Measurements from ENCODE around the gene FRMD3.

FRMD3 gene

GRCh38 chr9:83315649-83316048 is 222.6 kb downstream of the FRMD3 start:
- peaks cover 10% of the 10 kb centered on the region for H3K9me3 Mint-ChIP-seq
- no peaks in the 10 kb centered on the region for H3K4me1 Mint-ChIP-seq (ENCODE audit: low read depth)
- DNase-seq, result no peak
- H3K27ac Mint-ChIP-seq, result no peak overlapping the region
- peaks cover 2% of the 10 kb centered on the region for H3K36me3 Mint-ChIP-seq (ENCODE audit: low read depth)
- H3K27me3 Mint-ChIP-seq, result no peaks in the 10 kb centered on the region
- H3K4me3 Mint-ChIP-seq, result no peak overlapping the region

GRCh38 chr9:83313781-83314180 is 224.4 kb downstream of the FRMD3 start:
- no peak overlapping the region for H3K4me3 Mint-ChIP-seq

DNA sequence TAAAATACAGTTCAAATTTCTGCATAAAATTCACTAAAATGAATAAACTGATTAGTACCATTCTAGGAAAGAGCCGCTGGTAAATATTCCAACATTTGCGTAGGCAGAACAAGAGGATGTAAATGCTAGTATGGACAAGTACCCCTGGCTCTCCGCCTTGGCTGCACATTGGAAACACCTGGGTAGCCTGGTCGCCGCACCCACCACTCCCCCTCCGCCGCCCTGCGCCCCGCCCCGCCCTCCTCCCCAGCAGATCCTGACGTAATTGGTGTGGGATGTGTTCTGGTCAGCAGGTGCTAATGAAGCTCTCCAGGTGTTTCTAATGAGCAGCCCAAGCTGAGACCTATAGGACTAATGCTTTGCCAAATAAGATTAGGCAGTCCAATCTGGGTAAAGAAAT is 225.7 kb downstream of the FRMD3 start:
- Mint-ChIP-seq H3K4me3 (no peak overlapping the region), H3K9me3 (no peaks in the 10 kb centered on the region), H3K27ac (no peak overlapping the region), H3K4me1 (ENCODE audit: low read depth) (no peaks in the 10 kb centered on the region), H3K27me3 (no peaks in the 10 kb centered on the region), H3K36me3 (ENCODE audit: low read depth) (peaks cover 2% of the 10 kb centered on the region)
- DNase-seq, result no peak

More at GRCh38 chr9:83313781-83314180, 224.4 kb downstream of the FRMD3 start:
- H3K9me3 Mint-ChIP-seq, result no peaks in the 10 kb centered on the region
- H3K36me3 Mint-ChIP-seq (ENCODE audit: low read depth), result peaks cover 2% of the 10 kb centered on the region
- H3K27ac Mint-ChIP-seq, result no peak overlapping the region
- no peaks in the 10 kb centered on the region for H3K27me3 Mint-ChIP-seq
- DNase-seq, result no peak
- H3K4me1 Mint-ChIP-seq (ENCODE audit: low read depth), result no peaks in the 10 kb centered on the region

DNA sequence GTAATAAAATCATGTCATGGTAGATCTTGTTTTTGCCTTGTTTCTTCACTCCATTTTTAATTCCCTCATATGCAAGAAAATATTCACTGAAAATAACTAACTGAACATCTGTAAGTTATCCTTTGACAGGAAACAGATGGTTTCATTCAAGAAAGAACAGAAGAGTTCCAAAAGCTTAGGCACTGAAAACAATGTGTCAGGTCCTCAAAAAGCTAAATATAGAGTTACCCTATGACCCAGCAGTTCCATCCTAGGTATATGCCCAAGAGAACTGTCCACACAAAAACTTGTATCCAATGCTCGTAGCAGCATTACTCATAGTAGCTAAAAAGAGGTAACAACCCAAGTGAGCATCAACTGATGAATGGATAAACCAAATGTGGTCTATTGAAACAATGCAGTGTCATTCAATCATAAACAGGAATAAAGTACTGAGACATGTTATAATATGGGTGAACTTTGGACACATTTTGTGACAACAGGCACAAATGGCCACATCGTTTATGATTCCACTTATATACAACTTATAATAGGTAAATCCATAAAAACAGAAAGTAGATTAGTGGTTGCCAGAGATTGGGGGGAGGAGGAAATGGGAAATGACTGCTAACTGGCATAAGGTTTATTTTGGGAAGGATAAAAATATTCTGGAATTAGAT is 231.0 kb downstream of the FRMD3 start:
- Mint-ChIP-seq H3K36me3 (ENCODE audit: low read depth) (peaks cover 2% of the 10 kb centered on the region), H3K4me3 (no peak overlapping the region)

DNA sequence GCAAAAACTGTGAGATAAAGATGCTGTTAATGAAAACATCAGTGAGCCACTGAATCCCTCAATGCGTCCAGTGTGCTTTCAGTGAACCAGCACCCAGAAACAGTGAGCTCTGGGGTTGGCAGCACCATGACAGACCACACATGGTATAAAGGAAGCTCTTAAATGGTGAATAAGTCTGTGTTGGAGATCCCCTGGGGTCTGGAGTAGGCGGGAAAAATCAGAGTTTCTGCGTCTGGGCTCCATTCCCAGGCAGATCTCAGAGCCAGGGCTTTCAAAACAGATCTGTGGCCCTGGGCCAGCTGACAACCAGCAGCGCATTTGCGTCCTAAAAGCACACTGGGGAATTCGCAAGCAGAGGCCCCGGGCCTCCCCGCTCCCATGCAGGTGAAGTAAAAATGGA is 233.5 kb downstream of the FRMD3 start:
- no peaks in the 10 kb centered on the region for H3K4me1 Mint-ChIP-seq (ENCODE audit: low read depth)
- H3K27ac Mint-ChIP-seq, result no peak overlapping the region
- no peaks in the 10 kb centered on the region for H3K27me3 Mint-ChIP-seq
- no peak for DNase-seq
- H3K36me3 Mint-ChIP-seq (ENCODE audit: low read depth), result no peaks in the 10 kb centered on the region
- no peak overlapping the region for H3K4me3 Mint-ChIP-seq
- no peaks in the 10 kb centered on the region for H3K9me3 Mint-ChIP-seq

More for the DNA sequence above, 231.0 kb downstream of the FRMD3 start:
- Mint-ChIP-seq H3K4me1 (ENCODE audit: low read depth) (no peaks in the 10 kb centered on the region), H3K27ac (no peak overlapping the region), H3K27me3 (no peaks in the 10 kb centered on the region), H3K9me3 (no peaks in the 10 kb centered on the region)
- no peak for DNase-seq

DNA sequence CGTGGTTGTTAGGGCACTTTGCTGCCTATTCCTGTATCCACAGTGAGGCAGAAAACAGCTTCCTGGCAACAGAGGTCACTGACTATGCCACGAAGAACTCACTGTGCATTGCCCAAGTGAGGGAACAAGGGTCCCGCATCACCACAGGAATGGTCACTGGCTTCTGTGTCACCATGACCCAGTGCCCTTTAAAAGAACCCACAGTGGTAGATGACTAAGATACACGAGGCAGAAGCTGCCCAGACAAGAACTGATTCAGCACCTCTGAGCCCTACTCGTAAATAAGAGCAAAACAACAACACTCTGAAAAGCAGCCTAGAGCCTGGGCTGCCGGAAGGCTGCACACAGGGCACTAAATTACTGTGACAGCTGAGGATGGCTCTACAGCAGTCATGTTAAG is 238.6 kb downstream of the FRMD3 start:
- Mint-ChIP-seq H3K9me3 (no peaks in the 10 kb centered on the region), H3K27me3 (no peaks in the 10 kb centered on the region), H3K4me3 (no peak overlapping the region), H3K36me3 (ENCODE audit: low read depth) (peaks cover 6% of the 10 kb centered on the region), H3K27ac (no peak overlapping the region), H3K4me1 (ENCODE audit: low read depth) (no peaks in the 10 kb centered on the region)
- no peak for DNase-seq

DNA sequence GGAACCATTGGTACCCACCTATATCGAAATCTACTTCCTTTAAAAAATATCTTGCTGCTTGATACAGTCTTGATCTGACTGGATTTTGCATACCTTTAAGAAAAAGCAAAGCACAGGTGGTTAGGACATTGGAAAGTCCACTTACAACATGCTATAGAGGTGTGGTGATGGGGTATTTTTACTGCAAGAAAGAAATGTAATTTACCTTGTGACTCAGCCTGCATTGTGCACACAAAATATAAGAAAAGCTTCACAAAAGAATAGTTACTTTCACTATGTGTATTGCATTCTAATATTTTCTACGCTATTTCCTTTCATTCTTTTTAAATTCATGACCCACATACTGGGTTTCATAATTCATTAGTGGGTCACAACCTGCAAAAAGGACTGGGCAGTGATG is 239.1 kb downstream of the FRMD3 start:
- no peak for DNase-seq
- Mint-ChIP-seq H3K4me1 (ENCODE audit: low read depth) (no peaks in the 10 kb centered on the region), H3K27ac (no peak overlapping the region), H3K27me3 (no peaks in the 10 kb centered on the region), H3K4me3 (no peak overlapping the region), H3K9me3 (no peaks in the 10 kb centered on the region), H3K36me3 (ENCODE audit: low read depth) (peaks cover 6% of the 10 kb centered on the region)

DNA sequence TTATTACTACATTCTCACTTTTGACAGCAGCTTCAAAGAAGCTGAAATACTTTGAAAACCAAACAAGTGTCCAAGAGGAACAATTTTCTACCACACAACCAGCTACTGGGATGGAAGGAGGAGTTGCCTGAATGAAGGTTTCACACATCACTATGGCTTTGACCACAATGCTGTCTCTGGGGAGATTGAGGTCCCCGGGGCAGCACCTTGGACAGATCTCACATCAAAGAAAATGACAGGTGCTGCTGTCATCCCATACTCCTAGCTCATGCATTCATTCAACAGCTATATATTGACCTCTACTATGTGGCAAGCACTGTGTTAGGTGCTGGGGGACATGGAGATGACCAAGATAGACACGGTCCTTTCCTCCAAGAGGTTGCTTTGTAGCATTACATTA is 242.1 kb downstream of the FRMD3 start:
- H3K9me3 Mint-ChIP-seq, result no peaks in the 10 kb centered on the region
- peaks cover 6% of the 10 kb centered on the region for H3K36me3 Mint-ChIP-seq (ENCODE audit: low read depth)

GRCh38 chr9:83294816-83295215 is 243.4 kb downstream of the FRMD3 start:
- Mint-ChIP-seq H3K4me3 (no peak overlapping the region), H3K9me3 (no peaks in the 10 kb centered on the region), H3K36me3 (ENCODE audit: low read depth) (peaks cover 6% of the 10 kb centered on the region), H3K27me3 (no peaks in the 10 kb centered on the region), H3K27ac (no peak overlapping the region), H3K4me1 (ENCODE audit: low read depth) (no peaks in the 10 kb centered on the region)
- DNase-seq, result no peak

More for the DNA sequence above, 242.1 kb downstream of the FRMD3 start:
- Mint-ChIP-seq H3K4me3 (no peak overlapping the region), H3K4me1 (ENCODE audit: low read depth) (no peaks in the 10 kb centered on the region), H3K27ac (no peak overlapping the region), H3K27me3 (no peaks in the 10 kb centered on the region)
- no peak for DNase-seq

DNA sequence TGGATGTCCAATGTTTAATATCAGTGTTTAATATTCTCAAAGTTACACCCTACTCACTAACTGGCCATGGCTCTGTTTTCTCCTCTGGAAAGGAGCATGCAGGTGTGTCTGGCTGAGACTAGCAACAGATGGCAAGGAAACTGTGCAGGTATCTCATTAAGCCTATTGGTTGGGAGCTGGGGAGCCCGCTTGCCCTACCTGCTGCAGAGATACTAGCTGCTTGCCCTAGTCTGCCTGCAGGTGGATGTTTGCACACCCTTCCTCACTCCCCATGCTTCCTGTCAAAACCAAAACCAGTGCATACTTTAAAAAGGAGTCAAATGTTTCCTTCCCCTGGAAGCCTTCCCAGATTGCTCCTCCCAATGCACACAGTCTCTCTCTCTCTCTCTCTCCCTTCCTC is 247.0 kb downstream of the FRMD3 start:
- Mint-ChIP-seq H3K9me3 (no peaks in the 10 kb centered on the region), H3K4me3 (no peak overlapping the region), H3K27me3 (no peaks in the 10 kb centered on the region), H3K36me3 (ENCODE audit: low read depth) (no peaks in the 10 kb centered on the region), H3K27ac (no peak overlapping the region), H3K4me1 (ENCODE audit: low read depth) (no peaks in the 10 kb centered on the region)
- no peak for DNase-seq

DNA sequence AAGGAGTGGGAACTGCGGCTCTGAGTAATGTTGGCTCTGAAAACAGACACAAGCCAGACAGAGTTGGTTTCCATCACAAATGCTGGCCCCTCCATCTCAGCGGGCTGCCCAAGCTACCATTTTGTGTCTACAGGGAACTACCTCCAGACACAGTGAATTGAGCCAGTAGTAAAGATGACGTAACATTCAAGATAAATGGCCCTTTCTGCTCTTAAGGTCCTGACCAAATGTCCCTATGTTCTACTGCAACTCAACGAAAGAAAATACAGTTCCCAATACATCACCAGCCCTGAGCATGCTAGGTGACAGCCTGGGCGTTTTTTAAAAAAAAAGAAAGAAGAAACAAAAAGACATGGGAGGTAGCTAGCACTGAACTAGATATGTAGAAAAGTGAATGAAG is 247.5 kb downstream of the FRMD3 start:
- H3K4me3 Mint-ChIP-seq, result no peak overlapping the region
- no peak for DNase-seq
- H3K36me3 Mint-ChIP-seq (ENCODE audit: low read depth), result no peaks in the 10 kb centered on the region
- no peaks in the 10 kb centered on the region for H3K9me3 Mint-ChIP-seq
- no peaks in the 10 kb centered on the region for H3K4me1 Mint-ChIP-seq (ENCODE audit: low read depth)
- H3K27me3 Mint-ChIP-seq, result no peaks in the 10 kb centered on the region
- H3K27ac Mint-ChIP-seq, result no peak overlapping the region

DNA sequence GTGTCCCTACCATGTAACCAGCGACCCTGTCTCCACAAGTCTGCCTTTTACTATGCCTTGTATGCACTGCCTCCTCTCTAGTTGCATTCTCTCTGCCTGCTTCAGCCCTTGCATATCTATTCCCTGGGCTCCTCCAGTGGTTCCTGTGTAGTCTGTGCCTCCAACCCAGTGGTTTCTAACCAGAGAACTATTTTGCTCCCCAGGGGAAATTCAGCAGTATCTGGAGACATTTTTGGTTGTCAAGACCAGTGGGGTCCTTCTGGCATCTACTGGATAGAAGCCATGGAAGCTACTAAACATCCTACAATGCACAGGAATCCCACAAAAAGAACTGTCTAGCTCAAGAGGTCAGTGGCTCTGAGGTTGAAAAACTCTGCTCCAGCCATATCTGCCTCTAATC is 251.2 kb downstream of the FRMD3 start:
- H3K4me3 Mint-ChIP-seq, result no peak overlapping the region
- no peaks in the 10 kb centered on the region for H3K4me1 Mint-ChIP-seq (ENCODE audit: low read depth)
- no peaks in the 10 kb centered on the region for H3K9me3 Mint-ChIP-seq
- H3K36me3 Mint-ChIP-seq (ENCODE audit: low read depth), result no peaks in the 10 kb centered on the region
- no peaks in the 10 kb centered on the region for H3K27me3 Mint-ChIP-seq
- DNase-seq, result no peak
- H3K27ac Mint-ChIP-seq, result no peak overlapping the region

DNA sequence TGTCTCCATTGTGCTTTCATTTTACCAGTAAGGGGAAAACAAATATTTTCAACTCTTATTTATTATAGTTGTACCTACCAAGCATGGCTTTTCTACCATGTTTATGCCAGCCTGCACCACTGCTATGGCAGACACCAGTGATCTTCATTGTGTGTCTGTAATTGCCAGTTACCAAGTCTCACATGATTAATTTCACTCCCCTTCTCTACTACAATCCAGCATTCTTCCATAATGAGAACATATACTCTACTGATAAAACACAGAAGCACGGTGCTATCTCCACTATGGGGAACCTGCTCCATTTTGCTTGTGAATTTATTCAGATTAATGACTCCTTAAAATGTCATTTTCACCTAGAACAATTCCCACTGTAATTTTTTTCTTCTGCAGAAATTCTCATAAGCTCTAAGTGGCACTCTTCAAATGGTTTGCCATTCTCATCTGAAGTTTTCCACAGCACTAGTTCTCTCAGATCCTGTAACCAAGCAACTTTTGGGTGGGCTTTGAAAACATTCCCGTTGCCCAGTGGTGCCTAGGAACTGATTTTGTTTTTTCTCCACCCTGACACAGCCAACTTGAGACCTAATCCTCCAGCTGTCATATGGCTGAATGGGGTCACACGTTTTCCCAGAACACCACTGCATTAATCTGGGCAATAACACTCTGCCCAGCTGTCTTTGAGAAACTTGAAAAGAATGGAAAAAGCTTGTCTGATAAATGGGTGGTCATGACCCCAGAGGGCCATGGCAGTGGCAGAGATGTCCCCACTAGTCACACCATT is 252.6 kb downstream of the FRMD3 start:
- H3K27ac Mint-ChIP-seq, result no peak overlapping the region
- H3K4me3 Mint-ChIP-seq, result no peak overlapping the region
- H3K4me1 Mint-ChIP-seq (ENCODE audit: low read depth), result no peaks in the 10 kb centered on the region
- H3K36me3 Mint-ChIP-seq (ENCODE audit: low read depth), result no peaks in the 10 kb centered on the region
- DNase-seq, result no peak
- no peaks in the 10 kb centered on the region for H3K9me3 Mint-ChIP-seq
- no peaks in the 10 kb centered on the region for H3K27me3 Mint-ChIP-seq

DNA sequence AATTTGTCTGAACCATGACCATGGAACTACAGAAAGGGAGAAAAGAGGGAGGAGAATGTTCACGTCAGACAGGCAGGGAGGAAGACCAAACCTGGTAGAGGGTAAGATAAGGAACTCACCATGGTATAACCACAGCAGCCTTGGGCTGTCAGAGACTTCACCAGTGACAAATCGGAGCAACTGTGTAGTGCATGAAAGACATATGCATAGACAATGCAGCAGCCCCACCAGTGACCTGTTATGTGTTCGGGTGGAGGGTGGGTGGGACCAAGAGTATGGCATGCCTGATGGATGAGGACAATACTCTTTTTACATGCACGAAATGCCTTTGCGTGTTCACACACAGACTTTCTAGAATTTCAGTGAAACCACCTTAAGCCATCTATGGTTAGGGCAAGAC is 253.5 kb downstream of the FRMD3 start:
- Mint-ChIP-seq H3K36me3 (ENCODE audit: low read depth) (no peaks in the 10 kb centered on the region), H3K4me1 (ENCODE audit: low read depth) (no peaks in the 10 kb centered on the region), H3K4me3 (no peak overlapping the region), H3K27ac (no peak overlapping the region), H3K9me3 (no peaks in the 10 kb centered on the region), H3K27me3 (no peaks in the 10 kb centered on the region)
- no peak for DNase-seq

- no peak overlapping the region for H3K4me3 Mint-ChIP-seq
- H3K4me1 Mint-ChIP-seq (ENCODE audit: low read depth), result no peaks in the 10 kb centered on the region
- H3K27ac Mint-ChIP-seq, result no peak overlapping the region
- peaks cover 1% of the 10 kb centered on the region for H3K9me3 Mint-ChIP-seq
- H3K27me3 Mint-ChIP-seq, result no peaks in the 10 kb centered on the region
- H3K36me3 Mint-ChIP-seq (ENCODE audit: low read depth), result no peaks in the 10 kb centered on the region
- no peak for DNase-seq
Observed at GRCh38 chr9:83283528-83283927, 254.7 kb downstream of the FRMD3 start.
